Activated naive CD8-positive, alpha-beta T cell treated with anti-CD3 and anti-CD28 coated beads, Interleukin-2, amount 50 U/mL, for 16 hours (primary cell): Measurements from ENCODE around the gene RPP14.

ENCODE experiments used
- DNase-seq: peaks from one replicate; pipeline ENCODE4 v3.0.0-alpha.2; 2020; ENCODE audit warnings: low read depth, low spot score

The RPP14 gene

DNA sequence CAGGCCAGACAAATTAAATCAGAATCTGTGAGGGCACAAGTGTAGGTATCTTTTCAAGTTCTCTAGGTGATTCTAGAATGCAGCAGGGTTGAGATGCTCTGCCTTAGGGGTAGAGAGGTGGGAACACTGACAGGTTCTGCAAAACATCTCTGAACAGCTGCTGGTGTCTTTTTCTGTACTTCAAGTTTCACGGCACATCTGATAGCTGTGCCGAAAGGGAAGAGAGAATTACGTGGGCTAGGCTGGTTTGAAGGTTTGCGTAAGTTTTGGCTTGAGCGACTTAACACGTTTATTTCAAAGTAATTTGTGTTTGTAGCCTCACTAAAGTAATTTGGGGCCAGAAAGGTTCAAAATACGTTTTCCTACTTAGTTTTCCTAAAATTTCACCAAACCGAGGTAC is 49.1 kb downstream of the RPP14 start:
- DNase-seq, result no peak

DNA sequence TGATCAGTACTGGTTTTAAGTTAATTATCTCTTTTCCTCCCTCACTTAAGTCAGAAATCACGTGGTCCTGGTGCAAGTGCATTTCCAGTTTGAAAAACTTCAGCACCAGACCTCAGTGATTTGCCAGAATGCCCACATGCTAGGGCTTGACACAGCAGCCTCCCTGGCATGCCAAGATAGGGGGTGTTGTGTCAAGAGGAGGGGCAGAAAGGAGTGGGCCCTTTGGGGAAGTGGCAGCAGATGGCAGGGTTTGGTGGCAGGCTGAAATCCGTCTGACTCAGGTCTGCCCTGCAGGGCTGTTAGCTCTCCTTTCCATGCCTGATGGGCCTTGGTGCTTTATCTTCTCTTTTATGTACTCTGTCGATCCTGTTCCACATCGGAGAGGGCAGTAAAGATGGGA is 50.0 kb downstream of the RPP14 start:
- DNase-seq, result no peak

DNA sequence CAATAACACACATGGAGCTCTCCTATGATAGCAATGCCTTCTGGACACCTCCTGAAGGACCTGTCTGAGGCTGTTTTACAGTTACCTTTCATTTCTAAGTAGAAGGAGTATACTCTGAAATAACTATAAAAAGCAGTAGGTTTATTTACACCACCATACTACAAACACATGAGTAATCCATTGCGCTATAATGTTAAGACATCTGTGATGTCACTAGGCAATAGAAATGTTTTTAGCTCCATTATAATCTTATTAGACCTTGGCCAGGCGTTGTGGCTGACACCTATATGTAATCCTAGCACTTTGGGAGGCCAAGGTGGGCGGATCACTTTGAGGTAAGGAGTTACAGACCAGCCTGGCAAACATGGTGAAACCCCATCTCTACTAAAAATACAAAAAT is 51.4 kb downstream of the RPP14 start:
- no peak for DNase-seq

- no peak for DNase-seq
These were observed 52.0 kb downstream of the RPP14 start for GRCh38 chr3:58358092-58358491.

DNA sequence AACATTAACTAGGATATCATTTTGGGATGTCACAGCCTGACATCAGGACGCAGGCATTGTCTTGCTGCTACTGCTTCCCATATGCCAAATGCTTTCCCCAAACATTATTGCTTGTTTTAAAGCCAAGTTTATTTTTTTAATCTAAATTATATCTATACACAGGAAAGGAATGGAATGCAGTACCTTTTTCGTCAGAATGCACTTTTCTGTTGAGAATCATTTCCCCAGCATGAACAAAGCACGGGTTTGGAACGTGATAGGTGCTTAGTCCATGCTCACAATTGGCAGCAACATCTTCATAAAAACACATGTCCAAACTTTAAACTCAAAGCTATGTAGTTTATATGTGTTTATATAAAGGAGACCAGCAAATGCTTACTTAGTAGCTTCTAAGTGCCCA is 52.8 kb downstream of the RPP14 start:
- no peak for DNase-seq

DNA sequence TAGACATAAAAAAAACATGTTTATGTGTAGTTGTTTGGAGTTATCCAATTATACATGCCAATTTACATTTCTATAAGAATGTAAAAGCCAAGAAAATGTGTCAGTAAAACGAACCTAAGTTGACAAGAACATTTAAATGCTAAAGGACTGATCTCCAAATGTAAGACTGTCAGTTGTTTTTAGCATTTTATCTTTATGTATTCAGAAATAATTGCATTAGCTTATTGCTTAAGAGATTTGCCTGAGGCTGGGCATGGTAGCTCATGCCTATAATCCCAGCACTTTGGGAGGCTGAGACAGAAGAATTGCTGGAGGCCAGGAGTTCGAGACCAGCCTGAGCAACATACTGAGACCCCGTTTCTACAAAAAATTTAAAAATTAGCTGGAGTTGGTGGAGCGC is 53.6 kb downstream of the RPP14 start:
- DNase-seq, result no peak

DNA sequence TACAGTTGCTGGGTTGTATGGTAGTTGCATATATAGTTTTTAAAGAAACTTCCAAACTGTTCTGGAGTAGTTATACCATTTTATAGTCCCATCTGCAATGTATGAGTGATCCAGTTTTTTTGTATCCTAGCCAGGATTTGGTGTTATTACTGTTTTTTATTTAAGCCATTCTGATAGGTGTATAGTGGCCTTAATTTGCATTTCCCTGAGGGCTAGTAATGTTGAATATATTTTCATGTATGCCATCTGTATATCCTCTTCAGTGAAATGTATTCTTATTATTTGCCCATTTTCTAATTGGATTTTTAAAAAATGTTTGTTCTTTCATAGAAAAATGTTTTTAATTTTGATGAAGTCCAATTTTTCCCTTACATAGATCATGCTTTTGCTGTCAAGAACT is 55.8 kb downstream of the RPP14 start:
- DNase-seq, result no peak

- no peak for DNase-seq
These were observed 60.7 kb downstream of the RPP14 start for GRCh38 chr3:58366699-58367098.

DNA sequence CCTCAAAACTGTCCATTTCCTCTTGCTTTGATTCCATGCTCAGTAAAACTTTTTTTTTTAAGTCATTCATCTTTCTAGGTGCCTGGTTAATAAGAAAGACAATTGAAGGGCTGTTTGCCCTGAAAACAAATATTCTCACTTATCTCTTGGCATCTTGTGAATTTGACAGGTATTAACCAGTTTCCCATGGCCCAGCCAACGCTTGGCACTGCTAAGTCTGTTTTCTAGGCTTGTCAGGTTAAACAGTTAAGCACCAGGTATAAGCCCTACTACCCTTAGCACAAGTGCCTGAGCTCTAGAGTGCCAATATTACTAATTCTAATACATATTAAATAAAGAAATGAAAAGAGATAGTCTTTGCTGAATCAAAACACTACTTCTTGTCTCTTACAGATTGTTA is 63.0 kb downstream of the RPP14 start:
- no peak for DNase-seq
